PC-9 (cell line): ENCODE measurements around the gene DOCK1.

Source experiments
- CTCF ChIP-seq: fragments of 200-600 bp; sonication (generic); conservative IDR thresholded peaks from 2 replicates; pipeline ENCODE4 v1.6.1; 2017; ENCODE audit warnings: mixed run types, antibody characterized with exemption, mild to moderate bottlenecking, moderate library complexity
- EZH2 ChIP-seq: fragments of 200-600 bp; sonication (generic); IDR thresholded peaks from 2 replicates; pipeline ENCODE4 v1.8.0; 2017; ENCODE audit warnings: antibody characterized with exemption, low read depth

DNA sequence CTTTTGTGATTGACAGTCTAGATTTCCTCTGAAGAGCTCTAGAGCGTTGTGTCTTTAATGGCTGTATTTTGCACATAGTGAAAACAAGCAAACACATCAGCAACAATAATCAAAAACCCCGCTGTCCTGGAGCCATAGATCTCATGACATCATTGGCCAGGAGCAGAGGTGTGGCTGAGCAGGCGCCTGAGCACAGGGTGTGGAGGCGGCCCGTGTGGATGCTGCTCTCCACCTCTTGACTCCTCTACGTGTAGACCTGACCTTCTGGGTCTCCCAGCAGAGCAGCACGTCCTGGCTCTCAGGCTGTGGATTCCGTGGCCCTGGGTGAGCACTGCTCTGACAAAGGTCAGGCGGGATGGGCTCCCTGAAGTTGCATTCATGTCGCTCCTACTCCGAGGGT, 354.1 kb downstream of the DOCK1 start:
- no peak for TF ChIP-seq CTCF
- TF ChIP-seq EZH2: no peak
